Activated T-cell treated with anti-CD3 and anti-CD28 coated beads, Interleukin-2, amount 50 U/mL, for 72 hours (primary cell): Measurements from ENCODE around the gene DTX1. TPM values are rescaled to one million over a fixed set of nuclear protein-coding genes. Genes with fewer than 3 reads are reported as not detected.
A peak's percentile ranks its signal among the peaks of the same experiment; 100 is the strongest.

Experiments used
- ATAC-seq, 2 donors: fragments of 150-1000 bp; cut with Tn5 transposase; replicated peaks in 1 of 2; 2 replicates each; pipeline ENCODE4 v1.10.0; 2021; ENCODE audit warnings: moderate library complexity in 2 of 2, mild to moderate bottlenecking in 1 of 2
- DNase-seq, 2 donors: peaks; one replicate each; pipeline ENCODE4 v3.0.0; 2021 to 2022; ENCODE audit warnings: mixed read lengths in 1 of 2
- H3K27ac Mint-ChIP-seq: one replicate; pipeline ENCODE4 v1.8.0; 2022; ENCODE audit warnings: mild to moderate bottlenecking, moderate library complexity, mixed read lengths
- H3K27me3 Mint-ChIP-seq: one replicate; pipeline ENCODE4 v1.8.0; 2022; ENCODE audit warnings: low read depth, mixed read lengths
- H3K36me3 Mint-ChIP-seq, 2 donors: one replicate each; pipeline ENCODE4 v1.8.0; 2022; ENCODE audit warnings: mixed read lengths in 2 of 2, mild to moderate bottlenecking in 1 of 2; ENCODE audit not compliant: insufficient read depth in 2 of 2
- H3K4me1 Mint-ChIP-seq: one replicate; pipeline ENCODE4 v1.8.0; 2022; ENCODE audit warnings: low read depth, mixed read lengths
- H3K4me3 Mint-ChIP-seq, 2 donors: one replicate each; pipeline ENCODE4 v1.8.0; 2022; ENCODE audit warnings: mild to moderate bottlenecking in 2 of 2, mixed read lengths in 2 of 2, moderate library complexity in 2 of 2
- H3K9me3 Mint-ChIP-seq, 2 donors: one replicate each; pipeline ENCODE4 v1.8.0; 2022; ENCODE audit warnings: mixed read lengths in 2 of 2
- total RNA-seq, 2 donors: library from RNA; stranded (reverse); gene quantifications; one replicate each; pipeline ENCODE4 v1.2.3, GENCODE V29; 2022

DTX1 gene
- total RNA-seq, 2 donors from 2014 or later, result 17.6 to 18.0 TPM

DNA sequence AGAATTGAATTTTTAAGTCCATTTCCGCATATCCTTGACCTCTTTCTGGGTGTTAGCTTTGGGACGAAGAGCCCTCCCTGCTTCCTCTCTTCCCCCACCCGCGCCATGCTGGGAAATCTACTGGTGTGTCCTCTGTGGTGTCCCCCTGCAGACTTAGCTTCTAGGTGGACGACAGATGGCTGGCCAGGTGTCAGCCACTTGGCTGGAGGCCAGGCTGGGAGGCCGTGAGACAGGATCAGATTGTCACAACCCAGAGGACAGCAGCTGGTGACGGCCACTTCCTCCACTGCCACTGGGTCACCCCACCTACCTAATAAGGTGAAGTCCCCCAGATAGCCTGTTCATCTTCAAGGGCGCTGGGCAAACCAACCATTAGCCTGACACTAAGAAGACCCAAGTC lies 13.3 kb upstream of the DTX1 start:
- Mint-ChIP-seq H3K4me1 (peaks cover 1% of the 10 kb centered on the region), H3K27ac (no peak overlapping the region), H3K36me3 (no peaks in the 10 kb centered on the region), H3K9me3 (no peaks in the 10 kb centered on the region), H3K4me3 (no peak overlapping the region), H3K27me3 (no peaks in the 10 kb centered on the region)
- ATAC-seq (no peak), DNase-seq (no peak)

DNA sequence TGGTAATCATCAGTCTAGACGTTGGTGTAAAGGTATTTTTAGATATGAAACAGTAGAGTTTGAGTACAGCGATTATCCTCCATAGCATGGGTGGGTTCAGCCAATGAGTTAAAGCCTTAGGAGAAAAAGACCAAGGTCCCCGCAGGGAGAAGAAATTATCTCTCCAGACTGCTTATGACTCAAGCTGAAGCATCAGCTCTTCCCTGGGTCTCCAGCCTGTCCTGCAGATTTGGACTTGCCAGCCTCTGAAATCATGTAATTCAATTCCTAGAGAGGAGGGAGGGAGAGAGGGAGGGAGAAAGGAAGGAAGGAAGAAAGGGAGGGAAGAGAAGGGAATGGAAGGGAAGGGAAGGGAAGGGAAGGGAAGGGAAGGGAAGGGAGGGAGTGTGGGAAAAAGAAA lies 12.0 kb upstream of the DTX1 start:
- H3K27ac Mint-ChIP-seq, result no peak overlapping the region
- no peaks in the 10 kb centered on the region for H3K9me3 Mint-ChIP-seq
- no peak for DNase-seq
- H3K4me3 Mint-ChIP-seq, result no peak overlapping the region
- H3K27me3 Mint-ChIP-seq, result no peaks in the 10 kb centered on the region
- no peaks in the 10 kb centered on the region for H3K36me3 Mint-ChIP-seq
- no peak for ATAC-seq
- H3K4me1 Mint-ChIP-seq, result peaks cover 12% of the 10 kb centered on the region

DNA sequence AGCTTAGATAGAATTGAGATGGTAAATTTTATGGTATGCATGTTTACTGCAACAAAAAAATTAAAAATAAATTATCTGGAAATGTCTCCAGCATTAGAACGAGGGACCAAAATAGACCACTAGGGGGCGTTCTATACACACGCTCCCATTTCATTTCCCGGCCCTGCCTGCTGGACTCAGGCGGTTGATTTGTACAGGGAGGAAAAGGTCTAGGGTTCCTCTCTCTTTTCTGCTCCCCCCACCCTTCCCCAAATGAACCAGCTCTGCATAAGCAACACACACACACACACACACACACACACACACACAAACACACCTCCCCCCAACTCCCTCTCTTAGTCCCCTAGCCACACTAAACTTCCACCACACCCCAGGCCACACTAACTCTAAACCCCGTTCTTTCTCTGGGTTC lies 7.8 kb upstream of the DTX1 start:
- H3K9me3 Mint-ChIP-seq, result no peaks in the 10 kb centered on the region
- H3K4me1 Mint-ChIP-seq, result peaks cover 29% of the 10 kb centered on the region

DNA sequence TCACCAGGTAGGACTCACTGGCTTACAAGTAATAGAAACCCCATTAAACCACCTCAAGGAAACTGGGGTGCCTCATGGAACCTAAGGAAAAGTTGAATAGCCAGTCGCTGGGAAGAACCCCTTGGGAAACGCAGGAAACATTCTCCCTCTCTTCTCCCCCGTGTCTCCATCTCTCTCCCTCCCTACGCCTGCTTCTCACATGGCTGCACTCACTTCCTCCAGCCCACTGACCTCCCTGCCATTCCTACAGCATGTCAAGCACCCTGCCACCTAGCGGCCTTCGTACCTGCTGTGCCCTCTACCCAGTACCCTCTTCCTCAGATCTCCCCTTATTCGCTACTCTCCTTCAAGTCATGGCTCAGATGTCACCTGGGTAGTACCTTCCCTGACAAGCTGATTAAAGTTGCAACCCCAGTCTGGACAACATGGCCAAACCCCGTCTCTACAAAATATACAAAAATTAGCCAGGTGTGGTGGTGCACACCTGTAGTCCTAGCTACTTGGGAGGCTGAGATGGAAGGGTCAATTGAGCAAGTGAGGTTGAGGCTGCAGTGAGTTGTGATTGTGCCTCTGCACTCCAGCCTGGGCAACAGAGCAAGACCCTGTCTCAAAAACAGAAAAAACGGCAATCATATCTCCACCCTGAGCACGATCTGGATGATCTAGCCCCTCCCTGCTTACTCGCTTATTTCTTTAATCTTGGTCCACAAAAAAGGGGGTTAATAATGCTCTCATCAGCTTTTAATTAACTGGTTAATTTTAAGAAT lies 6.4 kb upstream of the DTX1 start:
- Mint-ChIP-seq H3K27me3 (no peaks in the 10 kb centered on the region), H3K9me3 (no peaks in the 10 kb centered on the region), H3K36me3 (no peaks in the 10 kb centered on the region), H3K4me1 (peaks cover 29% of the 10 kb centered on the region), H3K27ac (no peak overlapping the region), H3K4me3 (no peak overlapping the region)
- ATAC-seq, result no peak
- no peak for DNase-seq

More for the DNA sequence above, 7.8 kb upstream of the DTX1 start:
- Mint-ChIP-seq H3K4me3 (no peak overlapping the region), H3K27ac (no peak overlapping the region), H3K27me3 (no peaks in the 10 kb centered on the region), H3K36me3 (no peaks in the 10 kb centered on the region)
- DNase-seq (peak; percentile 66 to 75), ATAC-seq (peak; percentile 83 to 85)

DNA sequence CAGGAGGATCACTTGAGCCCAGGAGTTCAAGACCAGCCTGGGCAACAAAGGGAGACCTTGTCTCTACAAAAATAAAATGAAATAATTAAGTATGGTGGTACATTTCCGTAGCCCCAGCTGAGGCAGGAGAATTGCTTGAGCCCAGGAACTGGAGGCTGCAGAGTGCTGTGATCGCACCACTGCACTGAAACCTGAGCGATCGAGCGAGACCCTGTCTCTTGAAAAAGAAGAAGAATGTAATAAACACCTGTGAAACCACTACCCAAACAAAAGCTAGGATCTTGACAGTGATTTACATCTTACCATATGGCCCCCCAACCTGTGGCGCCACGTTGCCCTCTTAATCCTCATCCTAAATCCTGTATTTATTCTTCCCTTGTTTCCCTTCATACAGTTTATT lies 5.7 kb upstream of the DTX1 start:
- no peak overlapping the region for H3K27ac Mint-ChIP-seq
- no peaks in the 10 kb centered on the region for H3K36me3 Mint-ChIP-seq
- DNase-seq (no peak), ATAC-seq (no peak)
- no peaks in the 10 kb centered on the region for H3K9me3 Mint-ChIP-seq
- H3K4me1 Mint-ChIP-seq, result peaks cover 29% of the 10 kb centered on the region
- H3K27me3 Mint-ChIP-seq, result no peaks in the 10 kb centered on the region
- no peak overlapping the region for H3K4me3 Mint-ChIP-seq

DNA sequence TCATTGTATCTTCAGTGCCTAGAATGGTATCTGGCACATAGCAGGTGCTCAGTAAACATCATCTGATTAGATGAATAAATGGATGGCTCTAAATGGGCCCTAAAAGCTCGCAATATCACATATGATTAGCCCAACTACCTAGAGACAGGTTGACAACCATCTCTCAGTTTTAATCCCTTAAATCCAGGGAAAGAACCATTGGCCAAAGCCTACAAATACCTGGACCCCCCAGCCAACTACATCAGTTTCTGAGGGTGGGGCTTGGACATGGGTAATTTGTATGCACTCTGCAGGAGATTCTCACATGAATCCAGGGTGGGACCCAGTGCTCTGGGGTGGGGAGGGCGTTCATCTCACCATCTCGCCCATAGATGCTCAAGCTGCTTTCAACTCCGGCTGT lies 4.8 kb upstream of the DTX1 start:
- no peak for ATAC-seq
- Mint-ChIP-seq H3K27me3 (no peaks in the 10 kb centered on the region), H3K9me3 (no peaks in the 10 kb centered on the region), H3K4me3 (no peak overlapping the region), H3K36me3 (no peaks in the 10 kb centered on the region), H3K27ac (no peak overlapping the region), H3K4me1 (peaks cover 29% of the 10 kb centered on the region)
- no peak for DNase-seq

DNA sequence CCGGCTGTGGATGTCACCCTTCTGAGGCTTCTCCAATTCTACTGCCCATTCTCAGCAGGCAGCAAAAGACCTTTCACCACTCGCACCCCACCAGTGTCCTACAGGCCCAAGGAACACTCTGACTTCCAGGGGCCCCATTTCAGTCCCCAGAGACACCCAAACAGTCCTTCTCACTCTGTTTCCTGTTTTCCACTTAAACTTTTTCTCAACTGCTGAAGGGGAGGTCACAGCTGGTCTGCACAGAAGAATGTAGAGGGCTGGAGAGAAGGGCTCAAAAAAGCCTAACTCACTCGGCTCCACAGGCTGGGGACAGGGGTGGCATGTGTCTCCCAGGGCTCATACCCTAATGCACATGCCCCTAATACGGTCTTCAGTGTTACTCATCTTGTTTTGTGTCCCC lies 4.2 kb upstream of the DTX1 start:
- Mint-ChIP-seq H3K36me3 (no peaks in the 10 kb centered on the region), H3K27me3 (no peaks in the 10 kb centered on the region), H3K27ac (no peak overlapping the region), H3K4me1 (peaks cover 29% of the 10 kb centered on the region), H3K4me3 (no peak overlapping the region), H3K9me3 (no peaks in the 10 kb centered on the region)
- DNase-seq (no peak), ATAC-seq (no peak)

DNA sequence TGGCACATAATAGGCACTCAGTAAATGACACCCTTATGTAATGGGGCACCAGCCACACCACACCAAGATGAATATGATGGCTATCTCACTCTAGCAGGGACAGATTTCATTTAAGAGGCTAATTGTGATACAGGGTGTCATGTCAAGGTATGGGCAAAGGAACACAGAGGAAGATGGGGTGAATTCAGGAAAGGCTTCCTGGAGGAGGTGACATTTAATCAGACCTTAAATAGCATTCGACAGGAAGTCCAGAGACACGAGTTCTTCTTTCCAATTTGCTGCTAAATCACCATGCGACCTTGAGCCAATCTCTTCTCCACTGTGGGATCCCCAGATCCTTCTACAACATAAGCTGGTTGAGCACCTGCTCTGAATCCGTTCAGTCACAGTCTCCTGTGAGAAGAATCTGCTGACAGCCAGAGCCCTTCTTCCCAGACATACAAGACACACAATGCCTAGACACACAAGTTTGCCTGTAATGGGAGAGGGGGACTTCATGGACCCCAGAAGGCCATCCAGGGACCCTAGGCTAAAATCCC lies 1.5 kb upstream of the DTX1 start:
- no peaks in the 10 kb centered on the region for H3K36me3 Mint-ChIP-seq
- H3K4me3 Mint-ChIP-seq, result no peak overlapping the region
- no peaks in the 10 kb centered on the region for H3K9me3 Mint-ChIP-seq
- H3K4me1 Mint-ChIP-seq, result peaks cover 16% of the 10 kb centered on the region
- no peak for DNase-seq
- no peak overlapping the region for H3K27ac Mint-ChIP-seq
- no peaks in the 10 kb centered on the region for H3K27me3 Mint-ChIP-seq
- ATAC-seq, result no peak

DNA sequence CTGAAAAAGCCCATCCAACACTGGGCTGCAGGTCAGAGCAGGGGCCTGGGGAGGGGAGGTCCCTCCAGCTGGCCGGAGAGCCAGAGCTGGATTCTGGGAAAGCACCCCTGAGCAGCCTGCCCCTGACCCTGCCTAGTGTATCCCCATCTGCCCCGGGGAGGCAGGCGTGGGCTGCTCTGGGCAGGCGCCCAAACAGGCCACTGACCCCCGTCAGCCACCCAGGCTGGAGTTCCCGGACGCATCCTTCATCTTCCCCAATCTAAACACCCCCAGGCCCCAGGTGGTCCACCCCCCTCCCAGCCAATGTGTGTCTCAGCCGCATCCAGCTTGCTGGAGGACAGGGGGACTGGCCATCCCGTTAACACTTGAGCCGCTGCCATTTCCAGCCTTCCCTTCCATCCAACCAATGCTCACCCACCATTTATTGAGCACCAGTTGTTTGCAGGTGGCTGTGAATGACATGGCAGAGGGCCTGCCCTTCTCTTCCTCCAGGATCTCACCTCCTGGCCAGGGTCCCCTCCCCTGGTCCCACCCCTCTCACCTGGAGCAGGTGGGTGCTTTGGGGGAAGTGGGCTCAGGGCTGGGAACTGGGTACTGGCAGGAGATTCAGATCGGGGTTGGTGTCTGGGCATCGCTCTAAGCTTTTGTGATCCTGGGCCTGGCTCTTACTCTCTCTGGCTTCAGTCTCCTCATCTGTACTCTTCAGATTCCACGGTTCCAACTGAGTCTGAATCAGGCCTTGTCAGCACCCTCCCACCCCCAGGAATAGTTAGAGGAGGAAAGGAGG lies 743 bp upstream of the DTX1 start:
- no peak overlapping the region for H3K27ac Mint-ChIP-seq
- H3K9me3 Mint-ChIP-seq, result no peaks in the 10 kb centered on the region
- ATAC-seq, result no peak
- peaks cover 12% of the 10 kb centered on the region for H3K4me1 Mint-ChIP-seq
- H3K27me3 Mint-ChIP-seq, result no peaks in the 10 kb centered on the region
- no peak for DNase-seq
- no peaks in the 10 kb centered on the region for H3K36me3 Mint-ChIP-seq
- peak overlapping the region; percentile 69 to 79 for H3K4me3 Mint-ChIP-seq

DNA sequence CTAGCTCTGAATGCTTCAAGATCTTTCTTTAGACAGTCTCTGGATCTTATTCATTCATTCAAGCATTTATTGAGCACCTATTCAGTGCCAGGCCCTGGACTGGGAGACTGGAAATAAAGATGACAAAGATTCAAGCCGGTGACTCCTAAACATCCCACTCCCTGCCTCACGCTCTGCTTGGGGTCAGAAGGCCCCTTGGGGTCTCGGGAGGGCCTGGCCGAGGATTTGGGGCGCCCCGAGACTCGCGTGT lies 224 bp upstream of the DTX1 start:
- Mint-ChIP-seq H3K36me3 (no peaks in the 10 kb centered on the region), H3K9me3 (no peaks in the 10 kb centered on the region), H3K4me3 (peak overlapping the region; percentile 69 to 79), H3K27ac (no peak overlapping the region), H3K27me3 (no peaks in the 10 kb centered on the region), H3K4me1 (peaks cover 16% of the 10 kb centered on the region)
- no peak for ATAC-seq
- no peak for DNase-seq

DNA sequence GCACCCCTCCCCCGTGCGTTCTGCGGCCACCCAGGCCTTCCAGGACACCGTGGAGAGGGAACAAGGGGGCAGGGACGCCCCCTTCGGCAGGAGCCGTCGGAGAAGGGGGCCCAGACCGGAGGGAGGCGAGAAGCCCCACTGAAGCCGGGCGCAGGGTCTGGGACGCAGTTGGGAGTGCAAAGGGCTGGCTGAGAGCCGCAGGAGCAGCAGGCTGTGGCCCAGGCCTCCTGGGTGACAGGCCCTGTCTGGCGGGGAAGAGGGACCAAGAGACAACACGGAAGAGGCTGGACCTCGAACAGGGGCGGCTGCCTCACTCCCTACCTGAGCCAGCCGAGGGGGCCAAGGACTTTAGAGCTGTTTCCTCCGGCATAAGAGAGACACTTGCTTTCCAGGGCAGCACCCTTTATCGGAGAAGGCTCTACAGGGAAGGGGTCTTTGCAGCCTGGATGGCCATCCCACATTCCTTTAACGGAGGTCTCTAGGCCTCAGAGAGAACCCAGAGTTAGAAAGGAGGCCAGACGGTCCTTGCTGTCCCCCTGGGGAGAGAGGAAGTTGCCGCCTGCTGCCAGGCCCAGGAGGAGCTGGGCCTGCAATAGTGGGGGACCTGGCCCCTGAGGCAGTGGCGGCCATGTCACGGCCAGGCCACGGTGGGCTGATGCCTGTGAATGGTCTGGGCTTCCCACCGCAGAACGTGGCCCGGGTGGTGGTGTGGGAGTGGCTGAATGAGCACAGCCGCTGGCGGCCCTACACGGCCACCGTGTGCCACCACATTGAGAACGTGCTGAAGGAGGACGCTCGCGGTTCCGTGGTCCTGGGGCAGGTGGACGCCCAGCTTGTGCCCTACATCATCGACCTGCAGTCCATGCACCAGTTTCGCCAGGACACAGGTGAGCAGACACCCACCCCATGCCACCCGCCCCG lies 1.3 kb downstream of the DTX1 start:
- H3K4me1 Mint-ChIP-seq, result peaks cover 6% of the 10 kb centered on the region
- no peaks in the 10 kb centered on the region for H3K9me3 Mint-ChIP-seq
- H3K36me3 Mint-ChIP-seq, result no peaks in the 10 kb centered on the region
- H3K4me3 Mint-ChIP-seq, result peak overlapping the region; percentile 58
- ATAC-seq (no peak), DNase-seq (no peak)
- H3K27ac Mint-ChIP-seq, result no peak overlapping the region
- H3K27me3 Mint-ChIP-seq, result no peaks in the 10 kb centered on the region

DNA sequence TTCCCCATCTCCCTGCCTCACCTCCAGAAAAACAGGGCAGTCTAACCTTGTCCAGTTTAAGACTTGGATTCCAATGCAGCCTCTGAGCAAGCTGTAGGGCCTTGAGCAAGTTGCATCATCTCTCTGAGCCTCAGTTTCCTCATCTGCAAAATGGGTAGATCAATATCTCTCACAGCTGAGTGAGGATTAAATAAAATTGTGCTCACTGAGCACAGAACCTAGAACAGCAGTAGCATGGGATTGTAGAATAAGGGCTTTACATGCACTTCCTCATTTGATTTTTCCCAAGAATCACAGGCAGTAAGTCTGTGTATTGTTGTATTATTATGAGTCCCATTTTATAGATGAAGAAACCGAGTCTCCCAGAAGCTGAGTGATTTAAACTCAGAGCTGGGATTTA lies 2.0 kb downstream of the DTX1 start:
- no peak overlapping the region for H3K27ac Mint-ChIP-seq
- H3K27me3 Mint-ChIP-seq, result no peaks in the 10 kb centered on the region
- ATAC-seq, result no peak
- H3K4me3 Mint-ChIP-seq, result peak overlapping the region in 1 of 2 donors; percentile 2
- H3K36me3 Mint-ChIP-seq, result no peaks in the 10 kb centered on the region
- DNase-seq, result no peak
- no peaks in the 10 kb centered on the region for H3K9me3 Mint-ChIP-seq
- H3K4me1 Mint-ChIP-seq, result peaks cover 5% of the 10 kb centered on the region

DNA sequence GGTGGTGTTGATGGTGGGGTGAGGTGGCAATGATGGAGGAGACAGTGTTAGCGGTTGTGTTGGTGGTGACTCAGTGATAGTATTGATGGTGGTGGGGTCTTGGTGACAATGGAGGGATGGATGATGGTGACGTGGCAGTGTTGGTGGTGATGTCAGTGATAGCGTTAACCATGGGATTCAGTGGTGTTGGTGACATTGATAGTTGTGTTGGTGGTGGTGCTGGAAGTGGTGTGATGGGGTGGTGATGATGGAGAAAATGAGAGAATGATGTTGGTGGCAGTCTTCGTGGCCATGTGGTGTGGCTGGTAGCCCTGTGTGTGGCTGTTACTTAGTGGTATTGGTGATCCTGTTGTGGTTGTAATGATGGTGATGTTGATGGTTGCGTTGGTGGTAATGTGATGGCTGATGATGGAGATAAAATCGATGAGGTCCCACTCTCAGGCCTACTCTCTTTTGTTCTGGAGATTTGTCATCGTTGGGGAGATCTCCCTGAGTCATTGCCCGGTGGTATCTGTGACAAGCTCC lies 2.6 kb downstream of the DTX1 start:
- no peaks in the 10 kb centered on the region for H3K9me3 Mint-ChIP-seq
- H3K27ac Mint-ChIP-seq, result no peak overlapping the region
- no peaks in the 10 kb centered on the region for H3K36me3 Mint-ChIP-seq
- peaks cover 5% of the 10 kb centered on the region for H3K4me1 Mint-ChIP-seq
- no peak overlapping the region for H3K4me3 Mint-ChIP-seq
- H3K27me3 Mint-ChIP-seq, result no peaks in the 10 kb centered on the region
- peak; percentile 63 for ATAC-seq
- peak; percentile 32 to 38 for DNase-seq
